HG02885 (cell line): ENCODE results near the gene MMP25.

Experiments
- ATAC-seq: cut with Tn5 transposase; IDR thresholded peaks from one replicate; pipeline ENCODE4 v1.9.1; 2021; ENCODE audit warnings: mild to moderate bottlenecking; ENCODE audit not compliant: unreplicated experiment, poor library complexity

Gene MMP25, protein sequence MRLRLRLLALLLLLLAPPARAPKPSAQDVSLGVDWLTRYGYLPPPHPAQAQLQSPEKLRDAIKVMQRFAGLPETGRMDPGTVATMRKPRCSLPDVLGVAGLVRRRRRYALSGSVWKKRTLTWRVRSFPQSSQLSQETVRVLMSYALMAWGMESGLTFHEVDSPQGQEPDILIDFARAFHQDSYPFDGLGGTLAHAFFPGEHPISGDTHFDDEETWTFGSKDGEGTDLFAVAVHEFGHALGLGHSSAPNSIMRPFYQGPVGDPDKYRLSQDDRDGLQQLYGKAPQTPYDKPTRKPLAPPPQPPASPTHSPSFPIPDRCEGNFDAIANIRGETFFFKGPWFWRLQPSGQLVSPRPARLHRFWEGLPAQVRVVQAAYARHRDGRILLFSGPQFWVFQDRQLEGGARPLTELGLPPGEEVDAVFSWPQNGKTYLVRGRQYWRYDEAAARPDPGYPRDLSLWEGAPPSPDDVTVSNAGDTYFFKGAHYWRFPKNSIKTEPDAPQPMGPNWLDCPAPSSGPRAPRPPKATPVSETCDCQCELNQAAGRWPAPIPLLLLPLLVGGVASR

GRCh38 chr16:3045758-3046640 lies at the start of gene MMP25:
Gene MMP25 (plus strand): TSS chr16:3046561. CDS start chr16:3046918, 357 bp downstream.
- peak; percentile 42 for ATAC-seq

GRCh38 chr16:2999929-3000328 lies 46.4 kb upstream of the MMP25 start:
- no peak for ATAC-seq

DNA sequence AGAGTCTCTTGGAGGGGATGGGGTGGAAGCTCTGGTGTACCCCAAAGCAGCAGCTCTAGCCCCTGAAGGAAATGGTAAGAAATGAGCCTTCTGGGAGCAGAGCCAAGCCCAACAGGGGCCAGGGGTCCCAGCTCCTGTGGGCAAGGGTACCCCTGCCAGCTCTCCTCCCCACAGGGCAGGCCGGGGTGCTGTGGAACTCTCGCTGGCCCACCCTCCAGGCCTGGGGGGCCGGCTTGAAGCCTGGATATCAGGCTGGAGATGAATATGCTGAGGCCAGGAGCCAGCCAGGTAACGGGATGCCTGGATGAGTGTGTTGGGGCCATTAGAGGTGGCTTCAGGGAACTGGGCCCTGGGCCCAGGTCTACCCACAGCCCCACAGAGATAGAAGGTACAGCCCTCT lies 45.8 kb upstream of the MMP25 start:
- ATAC-seq = no peak

DNA sequence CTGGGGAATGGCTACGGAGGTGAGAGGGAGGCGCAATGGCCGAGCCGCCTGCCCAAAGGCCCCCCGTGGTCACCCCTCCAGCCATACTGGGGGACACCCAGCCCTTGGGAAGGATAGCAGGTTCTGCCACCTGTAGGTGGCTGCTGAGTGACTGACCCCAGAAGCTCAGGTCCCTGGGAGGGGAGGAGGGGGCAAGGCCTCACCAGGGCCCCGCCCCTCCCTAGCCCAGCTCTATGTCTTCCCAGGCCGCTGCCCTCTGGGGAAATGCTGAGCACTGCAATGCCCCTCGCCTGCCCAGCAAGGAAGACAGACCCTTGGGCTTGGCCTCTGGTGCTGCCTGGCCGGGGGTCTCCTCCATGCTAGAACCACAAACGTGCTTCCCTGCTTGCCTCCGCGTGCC lies 45.0 kb upstream of the MMP25 start:
- ATAC-seq = no peak

GRCh38 chr16:3003582-3004270 lies 42.6 kb upstream of the MMP25 start:
- ATAC-seq = peak; percentile 97

DNA sequence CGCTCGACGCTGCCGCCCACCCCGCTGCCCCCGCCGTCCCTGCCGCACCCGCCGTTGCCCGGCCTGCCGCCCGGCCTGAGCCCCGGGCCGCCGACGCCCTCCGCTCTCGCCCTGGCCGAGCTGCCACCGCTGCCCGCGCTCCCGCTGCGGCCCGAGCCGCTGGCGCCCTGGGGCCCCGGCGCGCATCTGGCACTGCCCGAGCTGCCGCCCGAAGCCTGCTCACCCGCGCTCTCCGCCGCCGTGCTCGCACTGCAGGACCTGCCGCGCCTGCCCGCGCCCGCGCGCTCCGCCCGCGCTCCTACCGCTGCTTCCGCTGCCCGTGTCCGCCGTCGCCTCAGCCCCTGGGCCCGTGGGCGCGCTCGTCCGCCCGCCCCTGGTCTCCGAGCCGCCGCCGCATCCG lies 42.0 kb upstream of the MMP25 start:
- ATAC-seq = peak; percentile 16

DNA sequence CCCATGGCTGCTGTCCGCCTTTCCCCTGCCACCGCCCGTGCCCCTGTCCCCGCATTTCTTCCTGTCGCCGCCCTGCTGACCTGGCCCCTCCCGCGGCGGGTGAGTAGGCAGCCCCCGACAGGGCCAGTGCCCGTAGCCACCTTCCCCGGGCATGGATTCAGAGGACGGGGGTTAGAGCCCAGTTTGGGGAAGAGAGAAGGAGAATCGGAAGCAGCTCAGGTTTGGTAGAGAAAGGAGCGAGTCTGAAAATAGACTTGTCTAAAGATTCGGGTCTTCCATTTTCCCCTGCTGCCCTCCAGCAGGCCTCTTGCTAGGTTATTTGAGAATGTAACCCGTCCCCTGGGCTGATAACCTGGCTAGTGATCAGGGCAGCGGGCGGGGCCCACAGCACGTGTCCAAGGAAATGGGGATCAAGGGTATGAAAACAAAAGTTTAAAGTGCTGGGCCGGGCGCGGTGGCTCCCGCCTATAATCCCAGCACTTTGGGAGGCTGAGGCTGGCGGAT lies 41.5 kb upstream of the MMP25 start:
- no peak for ATAC-seq

DNA sequence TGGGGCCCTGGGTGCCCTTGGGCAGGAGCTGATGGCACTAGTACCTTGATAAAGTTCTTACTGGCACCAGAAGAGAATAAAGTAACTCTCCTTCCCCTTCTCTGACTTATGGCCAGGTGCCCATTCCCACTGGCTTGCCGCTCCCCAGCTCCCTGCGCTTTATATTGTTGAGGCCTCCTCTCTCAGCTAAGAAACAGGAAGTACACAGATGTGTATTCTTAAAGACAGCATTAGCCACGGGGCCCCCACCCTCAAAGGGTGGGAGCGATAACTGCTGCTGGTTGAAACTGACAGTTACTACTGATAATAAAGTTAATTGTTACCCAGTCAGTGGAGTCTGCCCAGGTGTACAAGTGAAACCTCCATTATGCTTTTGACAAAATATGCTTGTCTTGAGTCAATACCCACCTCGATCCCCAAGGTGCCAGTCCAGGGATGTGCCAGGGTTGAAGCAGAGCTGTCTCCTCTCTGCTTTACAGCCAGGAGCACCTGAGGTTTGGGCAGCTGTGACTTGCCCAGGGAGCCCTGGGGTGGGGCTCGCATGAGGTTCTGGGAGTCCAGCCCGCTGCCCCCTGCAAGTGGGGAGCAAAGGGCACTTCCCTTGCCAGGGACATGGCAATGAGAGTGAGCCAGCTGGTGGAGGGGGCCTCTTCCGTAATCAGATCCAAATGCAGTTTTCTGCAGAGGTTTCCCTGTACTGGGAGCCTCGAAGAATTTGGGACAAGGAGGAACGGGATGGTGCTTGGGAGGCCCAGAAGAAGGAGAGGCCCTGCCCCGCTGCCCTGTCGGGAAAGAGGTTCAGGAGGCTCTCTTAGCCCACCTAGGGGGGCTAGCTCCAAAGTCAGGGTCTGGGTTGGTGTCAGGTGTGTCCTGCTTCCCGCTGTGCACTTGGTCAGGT lies 39.1 kb upstream of the MMP25 start:
- ATAC-seq = no peak

- ATAC-seq = no peak
Measured at GRCh38 chr16:3007957-3008689, 38.2 kb upstream of the MMP25 start.

GRCh38 chr16:3008690-3009037 lies 37.7 kb upstream of the MMP25 start:
- ATAC-seq = no peak

- ATAC-seq = no peak
Measured at GRCh38 chr16:3009568-3010390, 36.6 kb upstream of the MMP25 start.

DNA sequence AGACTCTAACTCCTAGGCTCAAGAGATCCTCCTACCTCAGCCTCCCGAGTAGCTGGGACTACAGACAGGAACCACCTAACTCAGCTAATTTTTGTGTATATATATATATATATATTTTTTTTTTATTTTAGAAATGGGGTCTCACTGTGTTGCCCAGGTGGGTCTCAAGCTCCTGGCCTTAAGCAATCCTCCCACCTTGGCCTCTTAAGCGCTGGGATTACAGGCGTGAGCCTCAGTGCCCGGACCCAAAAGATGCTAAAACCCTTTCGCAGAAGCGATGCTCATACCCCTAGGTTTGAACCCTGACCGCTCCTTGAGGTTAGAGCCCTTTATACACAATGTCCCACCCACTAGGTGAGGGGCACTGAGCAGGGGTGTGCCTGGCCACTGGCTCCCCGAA lies 35.9 kb upstream of the MMP25 start:
- no peak for ATAC-seq

- ATAC-seq = no peak
Measured at GRCh38 chr16:3012246-3012645, 34.1 kb upstream of the MMP25 start.

DNA sequence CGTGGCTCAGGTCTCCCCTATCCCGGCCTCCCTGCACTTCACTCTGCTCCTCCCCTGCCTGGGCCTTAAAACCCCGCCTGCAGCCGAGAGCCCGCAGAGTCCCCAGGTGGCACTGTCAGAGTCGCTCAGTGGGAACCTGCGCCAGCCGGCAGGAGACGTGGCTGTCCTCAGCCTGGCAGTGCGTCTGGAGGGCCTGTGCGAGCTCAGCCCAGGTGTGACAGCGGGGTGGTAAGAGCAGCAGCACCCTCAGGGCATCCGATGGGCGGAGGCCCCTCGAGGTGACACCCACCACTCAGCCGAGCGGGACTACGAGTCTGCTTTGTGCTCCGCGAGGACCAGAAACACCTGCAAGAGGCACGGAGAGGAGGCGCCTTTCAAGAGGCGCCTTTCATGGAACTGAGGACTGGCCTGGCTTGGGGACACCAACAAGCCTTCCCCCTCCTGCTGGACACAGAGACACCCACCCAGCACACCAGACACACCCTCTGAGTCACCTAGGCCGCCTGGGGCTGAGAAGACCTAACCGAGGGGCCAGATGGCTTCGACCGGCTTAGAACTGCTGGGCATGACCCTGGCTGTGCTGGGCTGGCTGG lies 33.4 kb upstream of the MMP25 start, which contains the start of gene CLDN9:
CLDN9 (plus strand) TSS at position 96 of the 593 bp plus-strand sequence; CDS start at position 536, 440 bp downstream.
- no peak for ATAC-seq

DNA sequence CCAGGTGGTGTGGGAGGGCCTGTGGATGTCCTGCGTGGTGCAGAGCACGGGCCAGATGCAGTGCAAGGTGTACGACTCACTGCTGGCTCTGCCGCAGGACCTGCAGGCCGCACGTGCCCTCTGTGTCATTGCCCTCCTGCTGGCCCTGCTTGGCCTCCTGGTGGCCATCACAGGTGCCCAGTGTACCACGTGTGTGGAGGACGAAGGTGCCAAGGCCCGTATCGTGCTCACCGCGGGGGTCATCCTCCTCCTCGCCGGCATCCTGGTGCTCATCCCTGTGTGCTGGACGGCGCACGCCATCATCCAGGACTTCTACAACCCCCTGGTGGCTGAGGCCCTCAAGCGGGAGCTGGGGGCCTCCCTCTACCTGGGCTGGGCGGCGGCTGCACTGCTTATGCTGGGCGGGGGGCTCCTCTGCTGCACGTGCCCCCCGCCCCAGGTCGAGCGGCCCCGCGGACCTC lies 32.8 kb upstream of the MMP25 start:
- no peak for ATAC-seq

- no peak for ATAC-seq
Measured at GRCh38 chr16:3013998-3014690, 32.2 kb upstream of the MMP25 start.

DNA sequence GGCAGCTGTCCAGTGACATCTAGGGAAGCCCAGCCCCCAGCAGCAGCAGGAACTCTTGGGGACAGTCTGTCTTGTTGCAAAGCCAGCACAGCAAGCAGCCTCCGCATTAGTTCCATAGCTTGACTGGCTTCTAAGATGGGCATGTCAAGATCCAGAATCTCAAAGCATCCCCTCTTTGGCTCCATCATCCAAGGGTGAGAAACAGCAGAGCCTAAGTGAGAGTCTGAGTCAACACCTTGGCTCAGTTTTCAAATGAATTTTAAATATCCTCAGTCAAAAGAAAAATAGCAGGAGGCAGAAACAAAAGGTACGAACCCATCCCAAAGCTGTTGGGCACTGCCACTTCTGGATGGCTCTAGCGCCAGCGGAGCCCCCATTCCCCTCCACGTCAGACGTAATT lies 31.4 kb upstream of the MMP25 start:
- ATAC-seq = no peak
